B cell (primary cell): ENCODE data around the gene GAB4. TPM values are rescaled to one million over a fixed set of nuclear protein-coding genes. Genes with fewer than 3 reads are reported as not detected.

ENCODE experiments used
- ATAC-seq: fragments of 200-7000 bp; cut with Tn5 transposase; one replicate; pipeline ENCODE4 v1.10.0; 2021; ENCODE audit warnings: low read depth, mild to moderate bottlenecking, moderate number of reproducible peaks, moderate library complexity
- CTCF ChIA-PET: fragments of 350-600 bp; sonication (Branson Sonifier 250); formaldehyde crosslinking; loops from one replicate; lab custom pipeline; 2021; ENCODE audit warnings: antibody characterized with exemption, inconsistent platforms; lab: Charles Lee
- POLR2A ChIA-PET: fragments of 350-600 bp; sonication (Branson Sonifier 250); formaldehyde crosslinking; loops from one replicate; lab custom pipeline; 2021; ENCODE audit warnings: antibody characterized with exemption; lab: Charles Lee
- DNase-seq: peaks from one replicate; pipeline ENCODE4 v3.0.0; 2013
- H2AFZ ChIP-seq: 2 replicates; pipeline ENCODE4 v1.6.1; 2012; ENCODE audit warnings: mild to moderate bottlenecking, low read depth, low read length; ENCODE audit not compliant: insufficient read depth, poor library complexity, severe bottlenecking
- H3K27ac ChIP-seq, 2 donors: 1 replicate in 1 of 2; 2 replicates in 1 of 2; pipeline ENCODE4 v1.5.1; 2012 to 2013; ENCODE audit warnings: low read length in 2 of 2, mild to moderate bottlenecking in 2 of 2, moderate library complexity in 1 of 2
- H3K27me3 ChIP-seq, 4 experiments: fragments of 200-600 bp in 1 of 4; sonication (generic) in 1 of 4; replicated peaks in 1 of 4; 1 replicate in 2 of 4; 2 replicates in 2 of 4; pipeline versions ENCODE4 v1.6.1 to v1.7.0; 2013 to 2016; ENCODE audit warnings: low read length in 3 of 4, mild to moderate bottlenecking in 2 of 4, mixed read lengths in 1 of 4, moderate library complexity in 1 of 4; ENCODE audit not compliant: insufficient read depth in 4 of 4, control insufficient read depth in 3 of 4; ENCODE audit errors: control extremely low read depth in 1 of 4
- H3K36me3 ChIP-seq, 2 experiments: replicated peaks in 1 of 2; 1 replicate in 1 of 2; 2 replicates in 1 of 2; pipeline versions ENCODE4 v1.6.1 to v1.7.1; 2013; ENCODE audit warnings: low read length in 1 of 2; ENCODE audit not compliant: insufficient read depth in 2 of 2, control insufficient read depth in 1 of 2; ENCODE audit errors: control extremely low read depth in 1 of 2, extremely low read depth in 1 of 2
- H3K4me1 ChIP-seq, 2 donors: fragments of 200-600 bp in 1 of 2; sonication (generic) in 1 of 2; 1 replicate in 1 of 2; 2 replicates in 1 of 2; pipeline versions ENCODE4 v1.5.1 to v1.6.1; 2013 to 2017; ENCODE audit warnings: low read length in 2 of 2; ENCODE audit not compliant: control insufficient read depth in 2 of 2, insufficient read depth in 2 of 2
- H3K4me2 ChIP-seq: replicated peaks from 2 replicates; pipeline ENCODE3; 2012; ENCODE audit warnings: mild to moderate bottlenecking, low read depth, low read length; ENCODE audit not compliant: poor library complexity, severe bottlenecking
- H3K4me3 ChIP-seq, 5 experiments: fragments of 200-600 bp in 1 of 5; sonication (generic) in 1 of 5; 1 replicate in 3 of 5; 2 replicates in 2 of 5; pipeline versions ENCODE4 v1.5.1 to v1.7.0; 2011 to 2016; ENCODE audit warnings: low read length in 4 of 5, mild to moderate bottlenecking in 4 of 5, low read depth in 2 of 5, control low read depth in 1 of 5, moderate library complexity in 1 of 5; ENCODE audit not compliant: insufficient read depth in 1 of 5; ENCODE audit errors: control extremely low read depth in 1 of 5, extremely low read depth in 1 of 5
- H3K79me2 ChIP-seq: fragments of 200-600 bp; sonication (generic); one replicate; pipeline ENCODE4 v1.6.0; 2016; ENCODE audit warnings: low read length; ENCODE audit not compliant: control insufficient read depth, insufficient read depth
- H3K9ac ChIP-seq: fragments of 200-600 bp; sonication (generic); 2 replicates; pipeline ENCODE4 v1.6.1; 2017; ENCODE audit warnings: mild to moderate bottlenecking, low read length, moderate library complexity
- H3K9me3 ChIP-seq, 3 donors: one replicate each; pipeline versions ENCODE4 v1.6.1 to v1.7.1; 2013; ENCODE audit warnings: low read length in 2 of 3; ENCODE audit not compliant: control insufficient read depth in 2 of 3, insufficient read depth in 1 of 3; ENCODE audit errors: control extremely low read depth in 1 of 3
- H4K20me1 ChIP-seq: 2 replicates; pipeline ENCODE4 v1.6.0; 2012; ENCODE audit warnings: mild to moderate bottlenecking, low read length; ENCODE audit not compliant: insufficient read depth, control insufficient read depth, poor library complexity, severe bottlenecking
- H3K27ac Mint-ChIP-seq: one replicate; pipeline ENCODE4 v1.8.0; 2021; ENCODE audit warnings: mixed read lengths
- H3K27me3 Mint-ChIP-seq: one replicate; pipeline ENCODE4 v1.8.0; 2021; ENCODE audit warnings: mixed read lengths
- H3K4me1 Mint-ChIP-seq: one replicate; pipeline ENCODE4 v1.8.0; 2021; ENCODE audit warnings: mixed read lengths
- H3K4me3 Mint-ChIP-seq: one replicate; pipeline ENCODE4 v1.8.0; 2021; ENCODE audit warnings: mixed read lengths
- H3K9me3 Mint-ChIP-seq: one replicate; pipeline ENCODE4 v1.8.0; 2022; ENCODE audit warnings: mixed read lengths; ENCODE audit not compliant: insufficient read depth
- CTCF ChIP-seq: fragments of 200-600 bp; IDR thresholded peaks from one replicate; pipeline ENCODE4 v1.8.0; 2022; ENCODE audit warnings: antibody characterized with exemption, mild to moderate bottlenecking
- EZH2 ChIP-seq: IDR thresholded peaks from 2 replicates; pipeline ENCODE4 v1.6.1; 2012; ENCODE audit warnings: borderline replicate concordance, low read depth, mild to moderate bottlenecking, moderate library complexity, low read length; ENCODE audit not compliant: insufficient read depth, poor library complexity, severe bottlenecking
- WGBS: methylation state at CpG from one replicate; pipeline ENCODE4 v1.1.5; 2013; ENCODE audit warnings: missing lambda C conversion rate; ENCODE audit not compliant: insufficient coverage; 5-methylcytosine and 5-hydroxymethylcytosine counted together
- intact Hi-C: fragments of 100-400 bp; cut with micrococcal nuclease; formaldehyde crosslinking; loops from one replicate; pipeline ENCODE4 v1.10.0; 2022
- polyA plus RNA-seq: library from polyadenylated mRNA; depleted of rRNA; stranded (reverse); fragments of >200 nt; gene quantifications from 2 replicates; pipeline ENCODE4 v1.2.3, GENCODE V29; 2012
- total RNA-seq, 2 donors: library from RNA; stranded (reverse); fragments of 120-200 nt in 1 of 2; gene quantifications; 1 replicate in 1 of 2; 2 replicates in 1 of 2; pipeline versions ENCODE4 v1.2.3 to v1.2.4, GENCODE V29; 2013 to 2022

Gene GAB4
- total and polyA plus RNA-seq, 2 donors (not counting 1 experiment from before 2014, with no cell fraction given) = not detected

- TF ChIP-seq CTCF (no peak), EZH2 (no peak)
- Histone ChIP-seq H3K4me2 (no peak overlapping the region), H3K4me1 (no peaks in the 10 kb centered on the region), H3K27ac (no peak overlapping the region), H3K9me3 (no peaks in the 10 kb centered on the region), H3K36me3 (no peaks in the 10 kb centered on the region), H3K27me3 (no peaks in the 10 kb centered on the region), H3K4me3 (no peak overlapping the region), H4K20me1 (no peaks in the 10 kb centered on the region), H3K9ac (no peak overlapping the region), H2AFZ (no peak overlapping the region), H3K79me2 (no peaks in the 10 kb centered on the region)
- no peaks in the 10 kb centered on the region for H3K9me3 Mint-ChIP-seq
- ATAC-seq (no peak), DNase-seq (no peak)
- no peak overlapping the region for H3K27ac Mint-ChIP-seq
- peaks cover 5% of the 10 kb centered on the region for H3K27me3 Mint-ChIP-seq
- ChIA-PET POLR2A (no interaction called here), CTCF (no interaction called here)
- H3K4me3 Mint-ChIP-seq = no peak overlapping the region
- WGBS = 92% methylated on average over 6 of the region's 7 CpGs
- intact Hi-C loops = no loop called here
- H3K4me1 Mint-ChIP-seq = no peaks in the 10 kb centered on the region
Observed at GRCh38 chr22:16953206-16954059, 54.6 kb downstream of the GAB4 start.

GRCh38 chr22:16949561-16949960, 58.5 kb downstream of the GAB4 start:
- no peak overlapping the region for H3K4me3 Mint-ChIP-seq
- 87% methylated on average over 2 of the region's 3 CpGs for WGBS
- DNase-seq = no peak

More at GRCh38 chr22:16949561-16949960, 58.5 kb downstream of the GAB4 start:
- no peaks in the 10 kb centered on the region for H3K9me3 ChIP-seq
- H3K27ac ChIP-seq = no peak overlapping the region
- no peak for ATAC-seq
- no peak overlapping the region for H2AFZ ChIP-seq
- no peaks in the 10 kb centered on the region for H4K20me1 ChIP-seq
- intact Hi-C loops = no loop called here
- no peak overlapping the region for H3K9ac ChIP-seq
- no peaks in the 10 kb centered on the region for H3K27me3 ChIP-seq
- H3K27ac Mint-ChIP-seq = no peak overlapping the region
- no peaks in the 10 kb centered on the region for H3K36me3 ChIP-seq
- no peaks in the 10 kb centered on the region for H3K4me1 Mint-ChIP-seq
- ChIA-PET CTCF (interaction anchor here (1.0 to 1.3 kb wide), 3 partner anchors 32 to 552 kb away, joined by 3 read pairs; no protein-coding TSS in a partner anchor), POLR2A (no interaction called here)
- peaks cover 5% of the 10 kb centered on the region for H3K27me3 Mint-ChIP-seq
- H3K79me2 ChIP-seq = no peaks in the 10 kb centered on the region
- H3K9me3 Mint-ChIP-seq = no peaks in the 10 kb centered on the region
- H3K4me1 ChIP-seq = no peaks in the 10 kb centered on the region
- no peak overlapping the region for H3K4me2 ChIP-seq
- TF ChIP-seq CTCF (no peak), EZH2 (no peak)
- no peak overlapping the region for H3K4me3 ChIP-seq
